RWPE2 (cell line): ENCODE measurements around the gene PTGIS.

Experiments used
- ATAC-seq: fragments of 200-7000 bp; cut with Tn5 transposase; 3 replicates; pipeline ENCODE4 v1.9.1; 2021; ENCODE audit warnings: low read depth
- DNase-seq: peaks from one replicate; pipeline ENCODE4 v3.0.0-alpha.2; 2020; ENCODE audit warnings: low spot score
- H3K27ac ChIP-seq: fragments of 450-650 bp; 2 replicates; pipeline ENCODE4 v1.5.1; 2017; ENCODE audit warnings: mild to moderate bottlenecking; ENCODE audit not compliant: poor library complexity, severe bottlenecking
- H3K27me3 ChIP-seq: fragments of 250-450 bp; sonication (Bioruptor Pico); 2 replicates; pipeline ENCODE4 v1.5.1; 2021; ENCODE audit warnings: mild to moderate bottlenecking, moderate library complexity; ENCODE audit not compliant: insufficient read depth, poor library complexity, severe bottlenecking
- H3K36me3 ChIP-seq: fragments of 250-450 bp; sonication (Bioruptor Pico); 2 replicates; pipeline ENCODE4 v1.5.1; 2020; ENCODE audit warnings: low read depth, mild to moderate bottlenecking, moderate library complexity
- H3K4me1 ChIP-seq: fragments of 250-450 bp; sonication (Bioruptor Pico); 2 replicates; pipeline ENCODE4 v1.5.1; 2021; ENCODE audit warnings: mild to moderate bottlenecking, moderate library complexity; ENCODE audit not compliant: insufficient read depth, poor library complexity, severe bottlenecking
- H3K4me3 ChIP-seq: fragments of 250-450 bp; sonication (Bioruptor Pico); 2 replicates; pipeline ENCODE4 v1.5.1; 2021; ENCODE audit warnings: mild to moderate bottlenecking, moderate library complexity; ENCODE audit not compliant: severe bottlenecking
- H3K9me3 ChIP-seq: fragments of 250-450 bp; sonication (Bioruptor Pico); 2 replicates; pipeline ENCODE4 v1.5.1; 2021; ENCODE audit warnings: mild to moderate bottlenecking, moderate library complexity; ENCODE audit not compliant: severe bottlenecking
- TF ChIP-seq, protein P1 (sequence below): fragments of 450-650 bp; IDR thresholded peaks from one replicate; pipeline ENCODE4 v1.5.1; 2017; ENCODE audit warnings: mild to moderate bottlenecking, moderate library complexity; ENCODE audit not compliant: poor library complexity, severe bottlenecking

Gene PTGIS

GRCh38 chr20:49601153-49601924 lies 33.4 kb upstream of the PTGIS start:
- Histone ChIP-seq H3K27ac (no peak overlapping the region), H3K9me3 (no peaks in the 10 kb centered on the region), H3K4me3 (no peak overlapping the region), H3K36me3 (no peaks in the 10 kb centered on the region), H3K27me3 (no peaks in the 10 kb centered on the region), H3K4me1 (peaks cover 11% of the 10 kb centered on the region)
- TF ChIP-seq, protein P1, sequence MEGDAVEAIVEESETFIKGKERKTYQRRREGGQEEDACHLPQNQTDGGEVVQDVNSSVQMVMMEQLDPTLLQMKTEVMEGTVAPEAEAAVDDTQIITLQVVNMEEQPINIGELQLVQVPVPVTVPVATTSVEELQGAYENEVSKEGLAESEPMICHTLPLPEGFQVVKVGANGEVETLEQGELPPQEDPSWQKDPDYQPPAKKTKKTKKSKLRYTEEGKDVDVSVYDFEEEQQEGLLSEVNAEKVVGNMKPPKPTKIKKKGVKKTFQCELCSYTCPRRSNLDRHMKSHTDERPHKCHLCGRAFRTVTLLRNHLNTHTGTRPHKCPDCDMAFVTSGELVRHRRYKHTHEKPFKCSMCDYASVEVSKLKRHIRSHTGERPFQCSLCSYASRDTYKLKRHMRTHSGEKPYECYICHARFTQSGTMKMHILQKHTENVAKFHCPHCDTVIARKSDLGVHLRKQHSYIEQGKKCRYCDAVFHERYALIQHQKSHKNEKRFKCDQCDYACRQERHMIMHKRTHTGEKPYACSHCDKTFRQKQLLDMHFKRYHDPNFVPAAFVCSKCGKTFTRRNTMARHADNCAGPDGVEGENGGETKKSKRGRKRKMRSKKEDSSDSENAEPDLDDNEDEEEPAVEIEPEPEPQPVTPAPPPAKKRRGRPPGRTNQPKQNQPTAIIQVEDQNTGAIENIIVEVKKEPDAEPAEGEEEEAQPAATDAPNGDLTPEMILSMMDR, result no peak
- no peak for ATAC-seq
- DNase-seq, result no peak

- TF ChIP-seq, protein P1, result no peak
- no peak overlapping the region for H3K27ac ChIP-seq
- no peaks in the 10 kb centered on the region for H3K9me3 ChIP-seq
- DNase-seq (no peak), ATAC-seq (no peak)
- peaks cover 6% of the 10 kb centered on the region for H3K4me1 ChIP-seq
- H3K36me3 ChIP-seq, result no peaks in the 10 kb centered on the region
- no peak overlapping the region for H3K4me3 ChIP-seq
- H3K27me3 ChIP-seq, result no peaks in the 10 kb centered on the region
Measured at GRCh38 chr20:49599746-49600113, 31.8 kb upstream of the PTGIS start.

DNA sequence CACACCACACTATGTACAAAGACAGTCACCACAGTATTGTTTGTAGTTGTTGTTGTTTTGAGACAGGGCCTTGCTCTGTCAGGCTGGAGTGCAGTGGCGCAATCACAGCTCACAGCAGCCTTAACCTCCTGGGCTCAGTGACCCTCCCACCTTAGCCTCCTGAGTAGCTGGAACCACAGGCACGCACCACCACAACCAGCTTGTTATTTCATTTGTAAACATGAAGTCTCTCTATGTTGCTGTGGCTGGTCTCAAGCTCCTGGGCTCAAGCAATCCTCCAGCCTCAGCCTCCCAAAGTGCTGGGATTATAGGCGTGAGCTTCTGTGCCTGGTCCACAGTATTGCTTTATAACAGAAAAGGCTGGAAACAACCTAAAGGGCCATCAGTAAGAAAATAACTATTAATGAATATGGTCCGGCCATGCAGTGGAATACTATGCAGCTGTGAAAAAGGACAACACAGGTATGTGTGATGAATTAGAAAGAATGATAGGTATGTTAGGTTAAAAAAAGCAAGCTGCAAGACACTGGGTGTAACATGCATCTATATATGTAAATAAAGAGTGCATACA lies 30.0 kb upstream of the PTGIS start:
- H3K9me3 ChIP-seq, result no peaks in the 10 kb centered on the region
- H3K4me3 ChIP-seq, result no peak overlapping the region
- H3K4me1 ChIP-seq, result no peaks in the 10 kb centered on the region
- DNase-seq, result no peak
- no peak for ATAC-seq
- TF ChIP-seq, protein P1, result no peak
- H3K36me3 ChIP-seq, result no peaks in the 10 kb centered on the region
- H3K27ac ChIP-seq, result no peak overlapping the region
- no peaks in the 10 kb centered on the region for H3K27me3 ChIP-seq

DNA sequence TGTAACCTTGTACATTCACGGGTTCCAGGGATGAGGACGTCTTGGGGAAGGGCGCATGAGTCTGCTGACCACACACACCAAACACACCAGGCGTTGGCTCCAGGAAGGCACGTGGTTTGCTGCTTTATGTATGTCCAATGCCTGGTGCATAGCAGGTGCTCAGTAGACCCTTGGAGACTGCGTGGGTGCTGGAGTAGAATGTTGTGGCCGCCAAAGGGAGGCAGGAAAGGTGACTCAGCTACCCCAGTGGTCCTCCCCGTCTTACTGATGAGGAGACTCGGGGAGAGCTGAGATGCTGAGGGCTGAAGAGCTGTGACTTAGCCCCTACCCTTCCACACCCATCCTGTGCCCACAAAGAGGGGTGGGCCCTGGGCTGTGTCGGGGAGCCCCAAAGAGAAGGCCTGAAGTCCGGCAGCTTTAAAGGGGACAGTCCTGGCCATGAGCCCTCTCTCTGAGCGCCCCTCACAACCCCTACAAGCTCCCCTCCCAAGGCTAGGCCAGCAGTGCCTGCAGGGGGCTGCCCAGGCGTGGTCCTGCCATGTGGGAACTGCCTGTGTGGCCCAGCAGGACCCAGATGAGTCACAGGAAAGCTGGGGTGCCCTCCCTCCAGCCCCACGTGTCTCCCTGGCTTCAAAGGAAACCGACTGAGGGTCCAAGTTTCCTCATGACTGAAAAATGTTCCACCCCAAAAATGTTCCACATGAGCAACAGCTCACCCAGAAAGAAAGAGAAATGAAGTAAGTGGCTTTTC lies 28.0 kb upstream of the PTGIS start:
- Histone ChIP-seq H3K4me3 (no peak overlapping the region), H3K36me3 (no peaks in the 10 kb centered on the region), H3K27me3 (no peaks in the 10 kb centered on the region), H3K27ac (no peak overlapping the region), H3K9me3 (no peaks in the 10 kb centered on the region), H3K4me1 (no peaks in the 10 kb centered on the region)
- no peak for ATAC-seq
- DNase-seq, result no peak
- TF ChIP-seq, protein P1, result no peak
